H1 (cell line): Measurements from ENCODE around the gene CEP152. TPM values are rescaled to one million over a fixed set of nuclear protein-coding genes. Genes with fewer than 3 reads are reported as not detected.

Source experiments
- GABPA ChIP-seq: IDR thresholded peaks from 2 replicates; pipeline ENCODE4 v1.6.1; 2011; ENCODE audit warnings: mild to moderate bottlenecking, low read length, moderate library complexity, borderline replicate concordance; ENCODE audit not compliant: insufficient read depth
- JUND ChIP-seq: IDR thresholded peaks from 2 replicates; pipeline ENCODE4 v1.6.1; 2011; ENCODE audit warnings: mild to moderate bottlenecking, improper control_type of control experiment, low read length
- POLR2A ChIP-seq, 2 experiments: IDR thresholded peaks; 1 replicate in 1 of 2; 2 replicates in 1 of 2; pipeline ENCODE4 v1.6.1; 2011; ENCODE audit warnings: low read depth in 2 of 2, low read length in 2 of 2, mild to moderate bottlenecking in 2 of 2; ENCODE audit errors: control extremely low read depth in 1 of 2
- RXRA ChIP-seq: IDR thresholded peaks from 2 replicates; pipeline ENCODE4 v1.6.1; 2011; ENCODE audit warnings: low read depth, mild to moderate bottlenecking, low read length, moderate library complexity; ENCODE audit not compliant: insufficient read depth
- SIX5 ChIP-seq: IDR thresholded peaks from 2 replicates; pipeline ENCODE4 v1.6.1; 2011; ENCODE audit warnings: mild to moderate bottlenecking, low read depth, low read length
- SP4 ChIP-seq: IDR thresholded peaks from 2 replicates; pipeline ENCODE4 v1.6.1; 2012; ENCODE audit warnings: low read length, inconsistent platforms
- polyA plus RNA-seq, 7 experiments: library from polyadenylated mRNA; depleted of rRNA in 3 of 7; stranded (reverse) in 5 of 7; unstranded in 2 of 7; fragments of >200 nt in 5 of 7; fragments of 200-250 nt in 2 of 7; gene quantifications; 1 replicate in 5 of 7; 2 replicates in 1 of 7; 4 replicates in 1 of 7; pipeline versions ENCODE4 v1.2.1 to v1.2.3, GENCODE V29; 2011 to 2013; ENCODE audit warnings: missing spikeins in 2 of 7, mixed read lengths in 2 of 7
- total RNA-seq: library from RNA; stranded (reverse); fragmentation: NEBNext Ultra II Directional; extraction: Animal tissue kit (Norgen Biotek cat#: 25700); gene quantifications from 2 replicates; pipeline ENCODE4 v1.2.1, GENCODE V29; 2021

CEP152 gene
- total and polyA plus RNA-seq, 2 of the 8 experiments (the other 6 are each of a cell fraction or from before 2014, with no cell fraction given): 1.4 to 16.2 TPM

DNA sequence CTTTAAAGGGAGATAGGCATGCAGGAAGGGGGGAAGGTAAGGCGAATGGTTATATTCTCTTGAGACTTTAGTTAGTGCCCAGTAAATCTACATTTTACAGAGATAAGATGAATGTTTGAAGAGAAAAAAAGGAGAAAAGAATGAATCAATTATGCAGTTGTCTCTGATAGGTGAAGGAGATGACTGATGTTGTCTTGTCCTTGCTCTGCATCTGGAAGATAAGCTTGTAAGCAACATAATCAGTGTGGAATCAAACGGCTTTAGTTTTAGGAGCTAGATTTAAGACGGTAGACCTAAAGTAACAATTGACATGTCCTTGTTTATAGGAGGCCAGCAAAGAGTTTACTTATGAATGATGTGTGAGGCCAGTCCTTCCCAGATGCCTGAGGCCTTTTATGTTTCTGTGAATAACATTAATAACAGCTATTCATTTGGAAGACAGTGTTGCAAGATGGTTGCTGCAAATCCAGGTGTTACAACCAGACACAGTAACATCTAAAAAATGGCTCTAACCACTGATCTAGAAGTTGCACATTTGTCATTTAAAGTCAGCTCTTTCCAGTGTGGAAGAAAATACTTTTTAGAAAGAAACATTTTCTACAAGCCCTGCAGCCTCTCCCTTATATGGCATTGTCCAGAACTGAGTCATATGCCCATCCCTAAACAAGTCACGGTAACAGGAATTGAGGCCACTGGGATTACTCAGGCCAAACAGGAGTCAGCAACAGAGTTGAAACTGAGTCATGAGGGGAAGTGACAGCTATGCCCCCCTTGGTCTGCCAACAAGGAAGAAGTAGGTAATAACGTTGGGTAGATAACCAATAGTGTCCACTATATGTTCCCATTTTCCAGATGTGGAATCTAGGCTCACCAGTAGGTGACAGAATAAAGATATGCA is 87.9 kb downstream of the CEP152 start (continued):
- TF ChIP-seq SIX5 (no peak), RXRA (no peak), SP4 (no peak), JUND (no peak), POLR2A (IDR thresholded peaks at IDR 0.05; ENCODE audit: control extremely low read depth in 1 of 2, low read depth in 2 of 2, low read length in 2 of 2) (no peak), GABPA (no peak)
